ENCODE results near the gene MFF.
"Not testable (repeated sequence)": the region's sequence is repeated elsewhere in the genome, so short reads cannot be mapped to it uniquely, and the experiment has no call there.

Gene MFF

GRCh38 chr2:227326783-227327182 is 1.7 kb downstream of the MFF start:
- no peak for FAIRE-seq
- no peak for DNase-seq (ENCODE audit: insufficient read length, low spot score)

GRCh38 chr2:227335713-227336112 is 10.7 kb downstream of the MFF start:
- DNase-seq (ENCODE audit: insufficient read length, low spot score), result no peak
- no peak for FAIRE-seq

GRCh38 chr2:227337442-227337841 is 12.4 kb downstream of the MFF start:
- DNase-seq (ENCODE audit: insufficient read length, low spot score), result no peak

GRCh38 chr2:227339098-227339599 is 14.1 kb downstream of the MFF start:
- no peak for FAIRE-seq
- DNase-seq (ENCODE audit: insufficient read length, low spot score), result no peak

More at GRCh38 chr2:227337442-227337841, 12.4 kb downstream of the MFF start:
- no peak for FAIRE-seq

- DNase-seq (ENCODE audit: insufficient read length, low spot score) (no peak), FAIRE-seq (no peak)
Observed at GRCh38 chr2:227340106-227340505, 15.1 kb downstream of the MFF start.

GRCh38 chr2:227341553-227341952 is 16.5 kb downstream of the MFF start:
- DNase-seq (ENCODE audit: insufficient read length, low spot score) (no peak), FAIRE-seq (no peak)

GRCh38 chr2:227344231-227344630 is 19.2 kb downstream of the MFF start:
- DNase-seq (ENCODE audit: insufficient read length, low spot score) (no peak), FAIRE-seq (no peak)

GRCh38 chr2:227347117-227347516 is 22.1 kb downstream of the MFF start:
- no peak for DNase-seq (ENCODE audit: insufficient read length, low spot score)

GRCh38 chr2:227348324-227348723 is 23.3 kb downstream of the MFF start:
- no peak for DNase-seq (ENCODE audit: insufficient read length, low spot score)
- no peak for FAIRE-seq

More at GRCh38 chr2:227347117-227347516, 22.1 kb downstream of the MFF start:
- no peak for FAIRE-seq

GRCh38 chr2:227349989-227350612 is 25.1 kb downstream of the MFF start:
- DNase-seq (ENCODE audit: insufficient read length, low spot score) (no peak), FAIRE-seq (no peak)

- FAIRE-seq (no peak), DNase-seq (ENCODE audit: insufficient read length, low spot score) (no peak)
Observed at GRCh38 chr2:227351639-227352038, 26.6 kb downstream of the MFF start.

GRCh38 chr2:227360351-227360750 is 35.3 kb downstream of the MFF start:
- no peak for DNase-seq (ENCODE audit: insufficient read length, low spot score)
- no peak for FAIRE-seq

- DNase-seq (ENCODE audit: insufficient read length, low spot score), result no peak
- FAIRE-seq, result no peak
Observed at GRCh38 chr2:227363756-227364155, 38.7 kb downstream of the MFF start.

- DNase-seq (ENCODE audit: insufficient read length, low spot score); FAIRE-seq: not testable (repeated sequence)
Observed at GRCh38 chr2:227364585-227365263, 39.7 kb downstream of the MFF start.

GRCh38 chr2:227365833-227366232 is 40.8 kb downstream of the MFF start:
- FAIRE-seq, result no peak
- DNase-seq (ENCODE audit: insufficient read length, low spot score), result no peak

- no peak for DNase-seq (ENCODE audit: insufficient read length, low spot score)
- no peak for FAIRE-seq
Observed at GRCh38 chr2:227366769-227367426, 41.8 kb downstream of the MFF start.

GRCh38 chr2:227367427-227367795 is 42.4 kb downstream of the MFF start:
- DNase-seq (ENCODE audit: insufficient read length, low spot score), result no peak
- FAIRE-seq, result no peak

- no peak for DNase-seq (ENCODE audit: insufficient read length, low spot score)
- no peak for FAIRE-seq
Observed at GRCh38 chr2:227368574-227368973, 43.5 kb downstream of the MFF start.

GRCh38 chr2:227370092-227370491 is 45.0 kb downstream of the MFF start:
- no peak for DNase-seq (ENCODE audit: insufficient read length, low spot score)
- FAIRE-seq, result no peak

GRCh38 chr2:227370791-227371312 is 45.8 kb downstream of the MFF start:
- DNase-seq (ENCODE audit: insufficient read length, low spot score) (no peak), FAIRE-seq (no peak)

- FAIRE-seq (no peak), DNase-seq (ENCODE audit: insufficient read length, low spot score) (no peak)
Observed at GRCh38 chr2:227373389-227373788, 48.3 kb downstream of the MFF start.

- FAIRE-seq, result no peak
- DNase-seq (ENCODE audit: insufficient read length, low spot score), result no peak
Observed at GRCh38 chr2:227374158-227374557, 49.1 kb downstream of the MFF start.

All from HTR-8/SVneo (cell line).